ENCODE measurements around the gene LIME1.

DNA sequence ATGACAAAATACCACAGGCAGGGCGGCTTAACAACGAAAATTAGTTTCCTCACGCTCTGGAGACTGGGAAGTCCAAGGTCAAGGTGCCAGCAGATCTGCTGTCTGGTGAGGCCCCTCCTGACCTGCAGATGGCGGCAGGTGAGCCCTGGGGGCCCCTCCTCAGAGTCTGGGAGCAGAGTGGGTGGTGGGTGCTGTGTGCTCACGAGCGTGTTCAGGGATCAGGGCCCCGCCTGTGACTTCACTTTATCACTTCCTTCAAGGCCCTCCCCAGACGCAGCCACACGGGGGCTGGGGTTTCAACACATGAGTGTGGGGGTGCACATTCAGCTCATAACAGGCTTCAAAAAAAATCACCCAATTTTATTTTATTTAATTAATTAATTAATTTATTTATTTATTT is 42.4 kb downstream of the LIME1 start:
- TF ChIP-seq, protein P1, sequence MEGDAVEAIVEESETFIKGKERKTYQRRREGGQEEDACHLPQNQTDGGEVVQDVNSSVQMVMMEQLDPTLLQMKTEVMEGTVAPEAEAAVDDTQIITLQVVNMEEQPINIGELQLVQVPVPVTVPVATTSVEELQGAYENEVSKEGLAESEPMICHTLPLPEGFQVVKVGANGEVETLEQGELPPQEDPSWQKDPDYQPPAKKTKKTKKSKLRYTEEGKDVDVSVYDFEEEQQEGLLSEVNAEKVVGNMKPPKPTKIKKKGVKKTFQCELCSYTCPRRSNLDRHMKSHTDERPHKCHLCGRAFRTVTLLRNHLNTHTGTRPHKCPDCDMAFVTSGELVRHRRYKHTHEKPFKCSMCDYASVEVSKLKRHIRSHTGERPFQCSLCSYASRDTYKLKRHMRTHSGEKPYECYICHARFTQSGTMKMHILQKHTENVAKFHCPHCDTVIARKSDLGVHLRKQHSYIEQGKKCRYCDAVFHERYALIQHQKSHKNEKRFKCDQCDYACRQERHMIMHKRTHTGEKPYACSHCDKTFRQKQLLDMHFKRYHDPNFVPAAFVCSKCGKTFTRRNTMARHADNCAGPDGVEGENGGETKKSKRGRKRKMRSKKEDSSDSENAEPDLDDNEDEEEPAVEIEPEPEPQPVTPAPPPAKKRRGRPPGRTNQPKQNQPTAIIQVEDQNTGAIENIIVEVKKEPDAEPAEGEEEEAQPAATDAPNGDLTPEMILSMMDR (conservative IDR thresholded peaks at IDR 0.05; ENCODE audit: low read length) = peak; percentile 34; the same call in 1 of the 2 replicates
- no peak for TF ChIP-seq EZH2phosphoT487 (IDR thresholded peaks at IDR 0.05; ENCODE audit: borderline replicate concordance, low read depth, low read length)

All from OCI-LY7 (cell line).